HepG2 (cell line): ENCODE data around the gene GRIK4. TPM values are rescaled to one million over a fixed set of nuclear protein-coding genes. Genes with fewer than 3 reads are reported as not detected.

ENCODE experiments used
- CAMTA2 ChIP-seq: sonication (generic); formaldehyde crosslinking; IDR thresholded peaks from 2 replicates; pipeline ENCODE4 v1.4.0; 2020; ENCODE audit warnings: mild to moderate bottlenecking, missing genetic modification reagents, borderline replicate concordance
- ELF1 ChIP-seq: sonication (generic); formaldehyde crosslinking; IDR thresholded peaks from 2 replicates; pipeline ENCODE4 v1.4.0; 2020; ENCODE audit warnings: missing genetic modification reagents
- GATAD2A ChIP-seq: IDR thresholded peaks from 2 replicates; pipeline ENCODE4 v1.6.1; 2016
- GFI1 ChIP-seq: sonication (generic); formaldehyde crosslinking; IDR thresholded peaks from 2 replicates; pipeline ENCODE4 v1.5.0; 2020; ENCODE audit warnings: missing genetic modification reagents, mild to moderate bottlenecking, borderline replicate concordance
- KDM6A ChIP-seq: IDR thresholded peaks from 2 replicates; pipeline ENCODE4 v1.6.1; 2016; ENCODE audit warnings: low read depth
- NCOA2 ChIP-seq: sonication (generic); formaldehyde crosslinking; IDR thresholded peaks from 2 replicates; pipeline ENCODE4 v1.8.0; 2022; ENCODE audit warnings: inconsistent platforms
- POLR2A ChIP-seq, 2 experiments: IDR thresholded peaks; 2 replicates each; pipeline ENCODE4 v1.6.1; 2011; ENCODE audit warnings: low read depth in 2 of 2, low read length in 2 of 2, mild to moderate bottlenecking in 1 of 2, moderate library complexity in 1 of 2; ENCODE audit not compliant: insufficient read depth in 1 of 2
- RBFOX2 ChIP-seq: fragments of 200-400 bp; formaldehyde crosslinking; IDR thresholded peaks from 2 replicates; pipeline ENCODE4 v1.6.1; 2017; ENCODE audit warnings: low read depth, mild to moderate bottlenecking, low read length
- RFXANK ChIP-seq: IDR thresholded peaks from 2 replicates; pipeline ENCODE4 v1.6.1; 2016
- SOX6 ChIP-seq, 2 experiments: fragments of 450-650 bp in 1 of 2; sonication (generic) in 1 of 2; formaldehyde crosslinking in 1 of 2; IDR thresholded peaks; 2 replicates each; pipeline versions ENCODE4 v1.4.0 to v1.6.1; 2017 to 2020; ENCODE audit warnings: antibody characterized with exemption in 1 of 2, mild to moderate bottlenecking in 1 of 2, missing genetic modification reagents in 1 of 2
- SRSF9 ChIP-seq: fragments of 200-400 bp; formaldehyde crosslinking; IDR thresholded peaks from 2 replicates; pipeline ENCODE4 v1.6.1; 2018; ENCODE audit warnings: borderline replicate concordance, mild to moderate bottlenecking, low read depth, low read length; ENCODE audit not compliant: insufficient read depth, poor library complexity, severe bottlenecking
- SRY ChIP-seq: sonication (generic); formaldehyde crosslinking; IDR thresholded peaks from 2 replicates; pipeline ENCODE4 v1.8.0; 2022; ENCODE audit warnings: mild to moderate bottlenecking, missing genetic modification reagents
- ZFP36L1 ChIP-seq: sonication (generic); formaldehyde crosslinking; IDR thresholded peaks from 2 replicates; pipeline ENCODE4 v1.8.0; 2022; ENCODE audit warnings: mild to moderate bottlenecking, missing genetic modification reagents, moderate library complexity
- ZFP90 ChIP-seq: sonication (generic); formaldehyde crosslinking; IDR thresholded peaks from 2 replicates; pipeline ENCODE4 v1.8.0; 2022; ENCODE audit warnings: missing genetic modification reagents, mild to moderate bottlenecking, inconsistent platforms, borderline replicate concordance
- ZNF331 ChIP-seq: sonication (generic); formaldehyde crosslinking; IDR thresholded peaks from 2 replicates; pipeline ENCODE4 v1.4.0; 2020; ENCODE audit warnings: missing genetic modification reagents
- ZSCAN20 ChIP-seq: sonication (generic); formaldehyde crosslinking; IDR thresholded peaks from 2 replicates; pipeline ENCODE4 v1.4.0; 2020; ENCODE audit warnings: missing genetic modification reagents, mild to moderate bottlenecking, borderline replicate concordance
- polyA plus RNA-seq, 8 experiments: library from polyadenylated mRNA; depleted of rRNA in 3 of 8; stranded (reverse) in 7 of 8; unstranded in 1 of 8; fragments of >200 nt; fragmentation: Illumina TruSeq in 4 of 8; extraction: Trizol in 4 of 8; gene quantifications; 2 replicates each; pipeline versions ENCODE4 v1.2.1 to v1.2.3, GENCODE V29; 2011 to 2016; ENCODE audit warnings: low read depth in 4 of 8, missing spikeins in 1 of 8, mixed read lengths in 1 of 8; ENCODE audit not compliant: insufficient read depth in 1 of 8
- total RNA-seq, 5 experiments: library from RNA; depleted of rRNA; stranded (reverse); fragments of >200 nt; fragmentation: Illumina TruSeq; extraction: Trizol; gene quantifications; 2 replicates each; pipeline ENCODE4 v1.2.3, GENCODE V29; 2016; ENCODE audit warnings: low read depth in 1 of 5
- TF ChIP-seq, protein P1 (sequence below): sonication (generic); IDR thresholded peaks from 2 replicates; pipeline ENCODE4 v1.6.1; 2016; ENCODE audit warnings: low read depth, borderline replicate concordance
- TF ChIP-seq, protein P2 (sequence below): sonication (generic); formaldehyde crosslinking; IDR thresholded peaks from 2 replicates; pipeline ENCODE4 v1.4.0; 2020; ENCODE audit warnings: missing genetic modification reagents
- TF ChIP-seq, protein P3 (sequence below): sonication (generic); formaldehyde crosslinking; IDR thresholded peaks from 2 replicates; pipeline ENCODE4 v1.4.0; 2020; ENCODE audit warnings: missing genetic modification reagents
- TF ChIP-seq, protein P4 (sequence below): IDR thresholded peaks from 2 replicates; pipeline ENCODE4 v1.6.1; 2016

Gene GRIK4
- total and polyA plus RNA-seq, 2 of the 13 experiments (the other 11 are each of a cell fraction or from before 2014, with no cell fraction given) = 0.04 to 0.07 TPM

DNA sequence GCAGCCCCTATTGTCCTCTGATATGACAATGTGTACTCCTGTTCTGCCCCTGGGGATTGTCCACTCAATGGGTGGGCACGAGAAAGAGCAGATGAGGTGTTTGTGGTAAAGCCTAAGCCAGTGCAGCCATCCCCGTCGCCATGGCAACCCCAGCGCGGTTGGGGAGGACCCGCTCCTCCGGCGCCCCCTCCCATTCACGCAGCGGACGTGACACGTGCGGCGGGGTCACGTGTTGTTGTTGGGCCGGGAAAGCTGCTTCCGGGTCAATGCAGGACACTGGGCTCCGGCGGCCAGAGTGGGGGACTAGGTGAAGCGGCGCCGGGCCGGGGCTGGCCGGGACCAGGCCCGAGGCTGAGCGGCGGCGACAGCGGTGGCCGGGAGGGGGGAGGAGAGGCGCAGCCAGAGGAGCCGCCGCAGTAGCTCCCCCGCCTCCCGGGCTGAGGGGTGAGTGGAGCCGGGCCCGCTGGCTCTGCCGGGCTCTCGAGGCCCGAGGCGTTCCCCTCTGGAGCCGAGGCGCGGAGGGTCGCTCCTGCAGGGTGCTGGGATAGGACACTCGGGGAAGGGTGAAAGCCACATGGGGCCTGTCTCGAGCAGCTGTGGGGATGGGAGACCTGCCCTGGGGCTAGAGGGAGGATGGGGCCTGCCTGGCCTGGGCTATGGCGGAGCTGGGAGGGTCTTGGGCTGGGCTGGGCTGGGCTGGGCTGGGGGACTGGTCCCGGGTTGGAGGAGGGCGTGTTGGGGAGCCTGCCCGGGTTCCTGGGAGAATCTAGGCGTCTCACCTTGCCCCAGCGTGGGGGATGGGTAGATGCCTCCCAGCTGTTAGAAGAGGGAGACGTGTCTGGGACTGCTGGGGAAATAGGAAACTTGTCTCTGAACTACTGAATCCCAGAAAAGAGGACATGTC is 512.6 kb downstream of the GRIK4 start, which contains the start of gene TBCEL (continued):
- TF ChIP-seq ZNF331 (CRISPR knock-in tag) (peak; percentile 42; the same call in 1 of the 2 replicates), ELF1 (CRISPR knock-in tag) (peak; percentile 95), SRSF9 (no peak), KDM6A (no peak), POLR2A (IDR thresholded peaks at IDR 0.05; ENCODE audit: insufficient read depth in 1 of 2, low read depth in 2 of 2, low read length in 2 of 2) (peak in 1 of 2 experiments; percentile 51; a peak in 2 of 4 replicates), RBFOX2 (peak; percentile 91), NCOA2 (0 out of 2 replicates have a peak, but pooled peaks have one; percentile 34), GATAD2A (CRISPR knock-in tag) (peak; percentile 59; the same call in 1 of the 2 replicates), SRY (CRISPR knock-in tag) (0 out of 2 replicates have a peak, but pooled peaks have one; percentile 59), RFXANK (0 out of 2 replicates have a peak, but pooled peaks have one; percentile 61), SOX6 (IDR thresholded peaks at IDR 0.05) (no peak), SOX6 (CRISPR knock-in tag; IDR thresholded peaks at IDR 0.05) (peak; percentile 61), ZSCAN20 (CRISPR knock-in tag) (no peak), CAMTA2 (no peak), GFI1 (CRISPR knock-in tag) (no peak), ZFP36L1 (CRISPR knock-in tag) (no peak), ZFP90 (CRISPR knock-in tag) (no peak)
- TF ChIP-seq, protein P1, sequence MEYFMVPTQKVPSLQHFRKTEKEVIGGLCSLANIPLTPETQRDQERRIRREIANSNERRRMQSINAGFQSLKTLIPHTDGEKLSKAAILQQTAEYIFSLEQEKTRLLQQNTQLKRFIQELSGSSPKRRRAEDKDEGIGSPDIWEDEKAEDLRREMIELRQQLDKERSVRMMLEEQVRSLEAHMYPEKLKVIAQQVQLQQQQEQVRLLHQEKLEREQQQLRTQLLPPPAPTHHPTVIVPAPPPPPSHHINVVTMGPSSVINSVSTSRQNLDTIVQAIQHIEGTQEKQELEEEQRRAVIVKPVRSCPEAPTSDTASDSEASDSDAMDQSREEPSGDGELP = peak; percentile 37; the same call in 1 of the 2 replicates
- TF ChIP-seq, protein P2, sequence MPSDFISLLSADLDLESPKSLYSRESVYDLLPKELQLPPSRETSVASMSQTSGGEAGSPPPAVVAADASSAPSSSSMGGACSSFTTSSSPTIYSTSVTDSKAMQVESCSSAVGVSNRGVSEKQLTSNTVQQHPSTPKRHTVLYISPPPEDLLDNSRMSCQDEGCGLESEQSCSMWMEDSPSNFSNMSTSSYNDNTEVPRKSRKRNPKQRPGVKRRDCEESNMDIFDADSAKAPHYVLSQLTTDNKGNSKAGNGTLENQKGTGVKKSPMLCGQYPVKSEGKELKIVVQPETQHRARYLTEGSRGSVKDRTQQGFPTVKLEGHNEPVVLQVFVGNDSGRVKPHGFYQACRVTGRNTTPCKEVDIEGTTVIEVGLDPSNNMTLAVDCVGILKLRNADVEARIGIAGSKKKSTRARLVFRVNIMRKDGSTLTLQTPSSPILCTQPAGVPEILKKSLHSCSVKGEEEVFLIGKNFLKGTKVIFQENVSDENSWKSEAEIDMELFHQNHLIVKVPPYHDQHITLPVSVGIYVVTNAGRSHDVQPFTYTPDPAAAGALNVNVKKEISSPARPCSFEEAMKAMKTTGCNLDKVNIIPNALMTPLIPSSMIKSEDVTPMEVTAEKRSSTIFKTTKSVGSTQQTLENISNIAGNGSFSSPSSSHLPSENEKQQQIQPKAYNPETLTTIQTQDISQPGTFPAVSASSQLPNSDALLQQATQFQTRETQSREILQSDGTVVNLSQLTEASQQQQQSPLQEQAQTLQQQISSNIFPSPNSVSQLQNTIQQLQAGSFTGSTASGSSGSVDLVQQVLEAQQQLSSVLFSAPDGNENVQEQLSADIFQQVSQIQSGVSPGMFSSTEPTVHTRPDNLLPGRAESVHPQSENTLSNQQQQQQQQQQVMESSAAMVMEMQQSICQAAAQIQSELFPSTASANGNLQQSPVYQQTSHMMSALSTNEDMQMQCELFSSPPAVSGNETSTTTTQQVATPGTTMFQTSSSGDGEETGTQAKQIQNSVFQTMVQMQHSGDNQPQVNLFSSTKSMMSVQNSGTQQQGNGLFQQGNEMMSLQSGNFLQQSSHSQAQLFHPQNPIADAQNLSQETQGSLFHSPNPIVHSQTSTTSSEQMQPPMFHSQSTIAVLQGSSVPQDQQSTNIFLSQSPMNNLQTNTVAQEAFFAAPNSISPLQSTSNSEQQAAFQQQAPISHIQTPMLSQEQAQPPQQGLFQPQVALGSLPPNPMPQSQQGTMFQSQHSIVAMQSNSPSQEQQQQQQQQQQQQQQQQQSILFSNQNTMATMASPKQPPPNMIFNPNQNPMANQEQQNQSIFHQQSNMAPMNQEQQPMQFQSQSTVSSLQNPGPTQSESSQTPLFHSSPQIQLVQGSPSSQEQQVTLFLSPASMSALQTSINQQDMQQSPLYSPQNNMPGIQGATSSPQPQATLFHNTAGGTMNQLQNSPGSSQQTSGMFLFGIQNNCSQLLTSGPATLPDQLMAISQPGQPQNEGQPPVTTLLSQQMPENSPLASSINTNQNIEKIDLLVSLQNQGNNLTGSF = peak; percentile 79; the same call in 1 of the 2 replicates
- TF ChIP-seq, protein P3, sequence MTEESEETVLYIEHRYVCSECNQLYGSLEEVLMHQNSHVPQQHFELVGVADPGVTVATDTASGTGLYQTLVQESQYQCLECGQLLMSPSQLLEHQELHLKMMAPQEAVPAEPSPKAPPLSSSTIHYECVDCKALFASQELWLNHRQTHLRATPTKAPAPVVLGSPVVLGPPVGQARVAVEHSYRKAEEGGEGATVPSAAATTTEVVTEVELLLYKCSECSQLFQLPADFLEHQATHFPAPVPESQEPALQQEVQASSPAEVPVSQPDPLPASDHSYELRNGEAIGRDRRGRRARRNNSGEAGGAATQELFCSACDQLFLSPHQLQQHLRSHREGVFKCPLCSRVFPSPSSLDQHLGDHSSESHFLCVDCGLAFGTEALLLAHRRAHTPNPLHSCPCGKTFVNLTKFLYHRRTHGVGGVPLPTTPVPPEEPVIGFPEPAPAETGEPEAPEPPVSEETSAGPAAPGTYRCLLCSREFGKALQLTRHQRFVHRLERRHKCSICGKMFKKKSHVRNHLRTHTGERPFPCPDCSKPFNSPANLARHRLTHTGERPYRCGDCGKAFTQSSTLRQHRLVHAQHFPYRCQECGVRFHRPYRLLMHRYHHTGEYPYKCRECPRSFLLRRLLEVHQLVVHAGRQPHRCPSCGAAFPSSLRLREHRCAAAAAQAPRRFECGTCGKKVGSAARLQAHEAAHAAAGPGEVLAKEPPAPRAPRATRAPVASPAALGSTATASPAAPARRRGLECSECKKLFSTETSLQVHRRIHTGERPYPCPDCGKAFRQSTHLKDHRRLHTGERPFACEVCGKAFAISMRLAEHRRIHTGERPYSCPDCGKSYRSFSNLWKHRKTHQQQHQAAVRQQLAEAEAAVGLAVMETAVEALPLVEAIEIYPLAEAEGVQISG = peak; percentile 87
- TF ChIP-seq, protein P4, sequence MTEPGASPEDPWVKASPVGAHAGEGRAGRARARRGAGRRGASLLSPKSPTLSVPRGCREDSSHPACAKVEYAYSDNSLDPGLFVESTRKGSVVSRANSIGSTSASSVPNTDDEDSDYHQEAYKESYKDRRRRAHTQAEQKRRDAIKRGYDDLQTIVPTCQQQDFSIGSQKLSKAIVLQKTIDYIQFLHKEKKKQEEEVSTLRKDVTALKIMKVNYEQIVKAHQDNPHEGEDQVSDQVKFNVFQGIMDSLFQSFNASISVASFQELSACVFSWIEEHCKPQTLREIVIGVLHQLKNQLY (CRISPR knock-in tag) = peak; percentile 66; the same call in 1 of the 2 replicates
